ENCODE results near the gene FBXW4.

DNA sequence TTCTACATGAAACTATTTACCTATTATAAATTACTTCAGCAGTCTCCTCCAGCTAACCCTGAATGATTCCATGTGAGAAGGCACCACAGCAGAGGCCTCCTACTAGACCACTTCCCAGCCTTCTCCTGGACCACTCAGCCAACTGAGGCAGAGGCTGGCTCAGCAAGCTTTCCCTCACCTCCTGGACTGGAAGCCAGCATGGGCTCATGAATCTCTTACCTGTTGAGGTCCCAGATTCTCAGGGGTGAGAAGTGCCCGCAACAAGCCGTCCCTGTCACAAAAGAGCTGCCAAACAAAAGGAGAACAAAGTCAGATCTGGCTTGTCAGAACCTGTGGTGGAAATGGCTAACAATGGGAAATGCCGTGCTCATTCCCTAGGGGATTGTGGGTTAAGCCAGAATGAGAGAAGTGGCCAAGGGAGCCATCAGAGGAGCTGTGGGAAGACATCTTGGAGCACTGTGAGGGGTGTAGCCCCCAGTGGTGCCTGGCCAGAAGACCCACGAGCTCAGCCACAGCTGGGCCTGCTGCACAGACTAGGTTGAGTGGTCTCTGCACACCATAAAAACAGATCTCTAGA, 70.4 kb downstream of the FBXW4 start:
- TF ChIP-seq, protein P1, sequence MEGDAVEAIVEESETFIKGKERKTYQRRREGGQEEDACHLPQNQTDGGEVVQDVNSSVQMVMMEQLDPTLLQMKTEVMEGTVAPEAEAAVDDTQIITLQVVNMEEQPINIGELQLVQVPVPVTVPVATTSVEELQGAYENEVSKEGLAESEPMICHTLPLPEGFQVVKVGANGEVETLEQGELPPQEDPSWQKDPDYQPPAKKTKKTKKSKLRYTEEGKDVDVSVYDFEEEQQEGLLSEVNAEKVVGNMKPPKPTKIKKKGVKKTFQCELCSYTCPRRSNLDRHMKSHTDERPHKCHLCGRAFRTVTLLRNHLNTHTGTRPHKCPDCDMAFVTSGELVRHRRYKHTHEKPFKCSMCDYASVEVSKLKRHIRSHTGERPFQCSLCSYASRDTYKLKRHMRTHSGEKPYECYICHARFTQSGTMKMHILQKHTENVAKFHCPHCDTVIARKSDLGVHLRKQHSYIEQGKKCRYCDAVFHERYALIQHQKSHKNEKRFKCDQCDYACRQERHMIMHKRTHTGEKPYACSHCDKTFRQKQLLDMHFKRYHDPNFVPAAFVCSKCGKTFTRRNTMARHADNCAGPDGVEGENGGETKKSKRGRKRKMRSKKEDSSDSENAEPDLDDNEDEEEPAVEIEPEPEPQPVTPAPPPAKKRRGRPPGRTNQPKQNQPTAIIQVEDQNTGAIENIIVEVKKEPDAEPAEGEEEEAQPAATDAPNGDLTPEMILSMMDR (IDR thresholded peaks at IDR 0.05; ENCODE audit: poor library complexity, severe bottlenecking): no peak
- TF ChIP-seq MXI1 (conservative IDR thresholded peaks at IDR 0.05; ENCODE audit: poor library complexity, severe bottlenecking) (no peak), TAF1 (IDR thresholded peaks at IDR 0.05; ENCODE audit: low read depth) (no peak), RAD21 (conservative IDR thresholded peaks at IDR 0.05) (no peak)
